OCI-LY3 (cell line): ENCODE measurements around the gene UBE2G2.

Source experiments
- H2AFZ ChIP-seq: fragments of 200-600, 300-600 bp; shearing (Covaris generic); 2 replicates; pipeline ENCODE4 v1.6.0; 2014; ENCODE audit warnings: antibody characterized with exemption, low read depth, low read length
- H3K27ac ChIP-seq: fragments of 200-600, 300-600 bp; sonication (generic); 2 replicates; pipeline ENCODE4 v1.5.1; 2014; ENCODE audit warnings: mild to moderate bottlenecking, low read length, moderate library complexity, mixed read lengths
- H3K27me3 ChIP-seq: fragments of 200-600, 300-600 bp; sonication (generic); 2 replicates; pipeline ENCODE4 v1.6.1; 2014; ENCODE audit warnings: low read depth, low read length, mixed read lengths
- H3K36me3 ChIP-seq: fragments of 200-600, 300-600 bp; sonication (generic); replicated peaks from 2 replicates; pipeline ENCODE3; 2014; ENCODE audit warnings: low read depth, low read length, mixed read lengths
- H3K4me1 ChIP-seq: fragments of 300-600, 200-600 bp; sonication (generic); 2 replicates; pipeline ENCODE4 v1.6.1; 2014; ENCODE audit warnings: low read length, mixed read lengths
- H3K4me2 ChIP-seq: fragments of 200-600, 300-600 bp; sonication (generic); 2 replicates; pipeline ENCODE4 v1.6.1; 2014; ENCODE audit warnings: low read length, mixed read lengths
- H3K4me3 ChIP-seq: fragments of 300-600, 200-600 bp; sonication (generic); 2 replicates; pipeline ENCODE4 v1.5.1; 2014; ENCODE audit warnings: antibody characterized with exemption, mild to moderate bottlenecking, low read length, moderate library complexity
- H3K79me2 ChIP-seq: fragments of 300-600, 200-600 bp; shearing (Covaris generic); 2 replicates; pipeline ENCODE4 v1.6.1; 2014; ENCODE audit warnings: mild to moderate bottlenecking, low read length, mixed read lengths
- H3K9ac ChIP-seq: fragments of 300-600, 200-600 bp; shearing (Covaris generic); 2 replicates; pipeline ENCODE4 v1.6.0; 2014; ENCODE audit warnings: mild to moderate bottlenecking, low read length, moderate library complexity
- H3K9me3 ChIP-seq: fragments of 200-600, 300-600 bp; shearing (Covaris generic); 2 replicates; pipeline ENCODE4 v1.6.1; 2014; ENCODE audit warnings: low read length, mixed read lengths; ENCODE audit not compliant: insufficient read depth
- H4K20me1 ChIP-seq: fragments of 200-600, 300-600 bp; sonication (generic); 2 replicates; pipeline ENCODE4 v1.6.1; 2016; ENCODE audit warnings: low read length, mixed read lengths; ENCODE audit not compliant: insufficient read depth
- CTCF ChIP-seq: fragments of 200-600, 300-600 bp; sonication (generic); IDR thresholded peaks from 2 replicates; pipeline ENCODE4 v1.5.1; 2014; ENCODE audit warnings: antibody characterized with exemption, low read length, low read depth
- EZH2phosphoT487 ChIP-seq: fragments of 200-600 bp; shearing (Covaris generic); IDR thresholded peaks from 2 replicates; pipeline ENCODE4 v1.6.1; 2018; ENCODE audit warnings: antibody characterized with exemption, mixed run types, low read depth

The UBE2G2 gene

GRCh38 chr21:44780767-44781459 is 20.7 kb downstream of the UBE2G2 start:
- H3K4me3 ChIP-seq = no peak overlapping the region
- H4K20me1 ChIP-seq = no peaks in the 10 kb centered on the region
- no peaks in the 10 kb centered on the region for H3K27me3 ChIP-seq
- H3K27ac ChIP-seq = no peak overlapping the region
- H3K4me2 ChIP-seq = no peak overlapping the region
- no peak overlapping the region for H3K9ac ChIP-seq
- no peaks in the 10 kb centered on the region for H3K4me1 ChIP-seq
- H3K36me3 ChIP-seq = no peaks in the 10 kb centered on the region
- H3K79me2 ChIP-seq = peaks cover 50% of the 10 kb centered on the region
- H2AFZ ChIP-seq = no peak overlapping the region
- H3K9me3 ChIP-seq = no peaks in the 10 kb centered on the region
- TF ChIP-seq CTCF = no peak
- no peak for TF ChIP-seq EZH2phosphoT487

- TF ChIP-seq CTCF (no peak), EZH2phosphoT487 (no peak)
- no peaks in the 10 kb centered on the region for H3K36me3 ChIP-seq
- H4K20me1 ChIP-seq = no peaks in the 10 kb centered on the region
- H3K4me2 ChIP-seq = no peak overlapping the region
- H3K4me1 ChIP-seq = no peaks in the 10 kb centered on the region
- no peak overlapping the region for H3K9ac ChIP-seq
- H2AFZ ChIP-seq = no peak overlapping the region
- no peak overlapping the region for H3K4me3 ChIP-seq
- H3K27ac ChIP-seq = no peak overlapping the region
- peaks cover 42% of the 10 kb centered on the region for H3K79me2 ChIP-seq
- no peaks in the 10 kb centered on the region for H3K9me3 ChIP-seq
- no peaks in the 10 kb centered on the region for H3K27me3 ChIP-seq
Observed at GRCh38 chr21:44780137-44780502, 21.5 kb downstream of the UBE2G2 start.

- Histone ChIP-seq H3K4me3 (no peak overlapping the region), H3K9ac (no peak overlapping the region), H4K20me1 (no peaks in the 10 kb centered on the region), H3K36me3 (peaks cover 2% of the 10 kb centered on the region), H2AFZ (no peak overlapping the region), H3K4me1 (no peaks in the 10 kb centered on the region), H3K27me3 (no peaks in the 10 kb centered on the region), H3K27ac (no peak overlapping the region), H3K9me3 (no peaks in the 10 kb centered on the region), H3K79me2 (peaks cover 37% of the 10 kb centered on the region), H3K4me2 (no peak overlapping the region)
- TF ChIP-seq EZH2phosphoT487 = no peak
- no peak for TF ChIP-seq CTCF
Observed at GRCh38 chr21:44779417-44780136, 22.0 kb downstream of the UBE2G2 start.

- TF ChIP-seq EZH2phosphoT487 (no peak), CTCF (no peak)
- H3K9me3 ChIP-seq = no peaks in the 10 kb centered on the region
- H3K9ac ChIP-seq = no peak overlapping the region
- no peak overlapping the region for H2AFZ ChIP-seq
- no peaks in the 10 kb centered on the region for H4K20me1 ChIP-seq
- H3K4me2 ChIP-seq = no peak overlapping the region
- H3K4me1 ChIP-seq = no peaks in the 10 kb centered on the region
- H3K27ac ChIP-seq = no peak overlapping the region
- peaks cover 3% of the 10 kb centered on the region for H3K36me3 ChIP-seq
- H3K4me3 ChIP-seq = no peak overlapping the region
- H3K27me3 ChIP-seq = no peaks in the 10 kb centered on the region
- peaks cover 35% of the 10 kb centered on the region for H3K79me2 ChIP-seq
Observed at GRCh38 chr21:44778983-44779382, 22.6 kb downstream of the UBE2G2 start.
